ENCODE results near the gene HMGB4.

The HMGB4 gene

GRCh38 chr1:33863779-33864178 lies at the start of gene HMGB4:
Gene HMGB4, plus strand, starts transcription at chr1:33864079. Its CDS starts 113 bp downstream, at chr1:33864192.
- no peak for DNase-seq

- DNase-seq, result no peak
Observed at GRCh38 chr1:33814166-33814565, 49.7 kb upstream of the HMGB4 start.

- DNase-seq, result no peak
Observed at GRCh38 chr1:33815061-33815460, 48.8 kb upstream of the HMGB4 start.

GRCh38 chr1:33818071-33818470 lies 45.8 kb upstream of the HMGB4 start:
- no peak for DNase-seq

- DNase-seq, result no peak
Observed at GRCh38 chr1:33819290-33819912, 44.5 kb upstream of the HMGB4 start.

GRCh38 chr1:33819913-33820311 lies 44.0 kb upstream of the HMGB4 start:
- no peak for DNase-seq

GRCh38 chr1:33820804-33821203 lies 43.1 kb upstream of the HMGB4 start:
- no peak for DNase-seq

GRCh38 chr1:33821291-33821690 lies 42.6 kb upstream of the HMGB4 start:
- DNase-seq, result no peak

GRCh38 chr1:33822396-33822795 lies 41.5 kb upstream of the HMGB4 start:
- no peak for DNase-seq

- no peak for DNase-seq
Observed at GRCh38 chr1:33823401-33823800, 40.5 kb upstream of the HMGB4 start.

GRCh38 chr1:33823830-33824229 lies 40.0 kb upstream of the HMGB4 start:
- DNase-seq, result no peak

GRCh38 chr1:33824321-33824720 lies 39.6 kb upstream of the HMGB4 start:
- DNase-seq, result no peak

- DNase-seq, result no peak
Observed at GRCh38 chr1:33824971-33825370, 38.9 kb upstream of the HMGB4 start.

GRCh38 chr1:33825506-33825905 lies 38.4 kb upstream of the HMGB4 start:
- DNase-seq, result no peak

- DNase-seq, result no peak
Observed at GRCh38 chr1:33826311-33826710, 37.6 kb upstream of the HMGB4 start.

- no peak for DNase-seq
Observed at GRCh38 chr1:33826711-33827110, 37.2 kb upstream of the HMGB4 start.

- DNase-seq, result no peak
Observed at GRCh38 chr1:33828059-33828458, 35.8 kb upstream of the HMGB4 start.

GRCh38 chr1:33828654-33829053 lies 35.2 kb upstream of the HMGB4 start:
- DNase-seq, result no peak

GRCh38 chr1:33836911-33837310 lies 27.0 kb upstream of the HMGB4 start:
- DNase-seq, result no peak

GRCh38 chr1:33837635-33838034 lies 26.2 kb upstream of the HMGB4 start:
- DNase-seq, result no peak

- no peak for DNase-seq
Observed at GRCh38 chr1:33841494-33841893, 22.4 kb upstream of the HMGB4 start.

GRCh38 chr1:33842348-33842747 lies 21.5 kb upstream of the HMGB4 start:
- no peak for DNase-seq

GRCh38 chr1:33844166-33844565 lies 19.7 kb upstream of the HMGB4 start:
- DNase-seq, result no peak

- no peak for DNase-seq
Observed at GRCh38 chr1:33846861-33847260, 17.0 kb upstream of the HMGB4 start.

GRCh38 chr1:33848205-33848937 lies 15.5 kb upstream of the HMGB4 start:
- no peak for DNase-seq

Measured in SHP77 treated with DMSO at 0.1 percent for 48 hours (cell line).